ENCODE results near the gene FMN1.

- TF ChIP-seq CTCF (IDR thresholded peaks at IDR 0.05) = no peak
- no peak for TF ChIP-seq OVOL2 (CRISPR knock-in tag; IDR thresholded peaks at IDR 0.05; ENCODE audit: borderline replicate concordance)
- no peak for TF ChIP-seq CREB1 (CRISPR knock-in tag; IDR thresholded peaks at IDR 0.05)
- TF ChIP-seq FOXJ3 (CRISPR knock-in tag; IDR thresholded peaks at IDR 0.05; ENCODE audit: borderline replicate concordance) = no peak
- no peak for TF ChIP-seq FOXK1 (CRISPR knock-in tag; IDR thresholded peaks at IDR 0.05)
- no peak for TF ChIP-seq USF1 (CRISPR knock-in tag; IDR thresholded peaks at IDR 0.05)
- no peak for TF ChIP-seq ZBTB21 (CRISPR knock-in tag; IDR thresholded peaks at IDR 0.05; ENCODE audit: borderline replicate concordance)
- no peak for TF ChIP-seq ZNF671 (CRISPR knock-in tag; IDR thresholded peaks at IDR 0.05)
Measured at GRCh38 chr15:32953533-32953910, 241.0 kb downstream of the FMN1 start.
